H9 (cell line): ENCODE results near the gene AP4B1. TPM values are rescaled to one million over a fixed set of nuclear protein-coding genes. Genes with fewer than 3 reads are reported as not detected.

Source experiments
- DNase-seq: peaks from one replicate; pipeline ENCODE4 v3.0.0-alpha.2; 2017
- H2AFZ ChIP-seq: one replicate; pipeline ENCODE4 v1.6.1; 2013; ENCODE audit warnings: mild to moderate bottlenecking, low read length, control low read depth, moderate library complexity
- H2AK5ac ChIP-seq: 2 replicates; pipeline ENCODE4 v1.6.1; 2013; ENCODE audit warnings: low read length, control low read depth, mixed read lengths; ENCODE audit not compliant: insufficient read length
- H2BK120ac ChIP-seq: one replicate; pipeline ENCODE4 v1.6.1; 2013; ENCODE audit warnings: low read depth, mild to moderate bottlenecking, low read length, control low read depth, inconsistent platforms; ENCODE audit not compliant: poor library complexity, severe bottlenecking
- H2BK12ac ChIP-seq: 2 replicates; pipeline ENCODE4 v1.6.1; 2013; ENCODE audit warnings: low read length, control low read depth, mixed read lengths, low read depth; ENCODE audit not compliant: insufficient read length
- H2BK15ac ChIP-seq: 2 replicates; pipeline ENCODE4 v1.6.1; 2013; ENCODE audit warnings: low read depth, low read length, control low read depth
- H2BK20ac ChIP-seq: one replicate; pipeline ENCODE4 v1.6.1; 2013; ENCODE audit warnings: low read depth, mild to moderate bottlenecking, low read length, control low read depth, inconsistent platforms; ENCODE audit not compliant: poor library complexity, severe bottlenecking
- H2BK5ac ChIP-seq: 2 replicates; pipeline ENCODE4 v1.6.1; 2013; ENCODE audit warnings: low read length, control low read depth, mixed read lengths; ENCODE audit not compliant: insufficient read length
- H3K14ac ChIP-seq: 2 replicates; pipeline ENCODE4 v1.6.1; 2013; ENCODE audit warnings: low read length, control low read depth; ENCODE audit not compliant: insufficient read depth
- H3K18ac ChIP-seq: 2 replicates; pipeline ENCODE4 v1.6.1; 2013; ENCODE audit warnings: low read depth, mild to moderate bottlenecking, mixed read lengths, low read length, control low read depth; ENCODE audit not compliant: insufficient read length
- H3K23ac ChIP-seq: 2 replicates; pipeline ENCODE4 v1.6.1; 2013; ENCODE audit warnings: low read length, control low read depth, mixed read lengths, low read depth; ENCODE audit not compliant: insufficient read length
- H3K23me2 ChIP-seq: 2 replicates; pipeline ENCODE4 v1.6.1; 2013; ENCODE audit warnings: low read depth, mild to moderate bottlenecking, mixed read lengths, low read length, control low read depth; ENCODE audit not compliant: insufficient read length, poor library complexity, severe bottlenecking
- H3K27ac ChIP-seq: 2 replicates; pipeline ENCODE4 v1.5.1; 2013; ENCODE audit warnings: low read length, control low read depth, mixed read lengths, low read depth; ENCODE audit not compliant: insufficient read length
- H3K27me3 ChIP-seq: 2 replicates; pipeline ENCODE4 v1.6.1; 2013; ENCODE audit warnings: low read length, control low read depth, inconsistent platforms; ENCODE audit not compliant: insufficient read depth
- H3K4ac ChIP-seq: 2 replicates; pipeline ENCODE4 v1.6.1; 2013; ENCODE audit warnings: low read depth, mild to moderate bottlenecking, control low read depth, inconsistent platforms, low read length, moderate library complexity
- H3K4me1 ChIP-seq: 2 replicates; pipeline ENCODE4 v1.6.1; 2013; ENCODE audit warnings: low read length, control low read depth, inconsistent platforms; ENCODE audit not compliant: insufficient read depth
- H3K4me2 ChIP-seq: 2 replicates; pipeline ENCODE4 v1.6.1; 2013; ENCODE audit warnings: low read length, control low read depth, mixed read lengths; ENCODE audit not compliant: insufficient read length, insufficient read depth
- H3K56ac ChIP-seq: 2 replicates; pipeline ENCODE4 v1.6.1; 2013; ENCODE audit warnings: low read depth, mild to moderate bottlenecking, mixed read lengths, low read length, control low read depth; ENCODE audit not compliant: insufficient read length
- H3K79me1 ChIP-seq: 2 replicates; pipeline ENCODE4 v1.6.1; 2013; ENCODE audit warnings: low read depth, mild to moderate bottlenecking, moderate library complexity, low read length, control low read depth, inconsistent platforms; ENCODE audit not compliant: insufficient read depth, poor library complexity, severe bottlenecking
- H3K79me2 ChIP-seq: 2 replicates; pipeline ENCODE4 v1.6.1; 2013; ENCODE audit warnings: low read length, control low read depth, inconsistent platforms; ENCODE audit not compliant: insufficient read depth
- H3K9ac ChIP-seq: 2 replicates; pipeline ENCODE4 v1.6.1; 2013; ENCODE audit warnings: low read length, control low read depth, mixed read lengths; ENCODE audit not compliant: insufficient read length; ENCODE audit errors: extremely low read depth
- H3K9me3 ChIP-seq: one replicate; pipeline ENCODE4 v1.6.1; 2013; ENCODE audit warnings: low read depth, low read length, inconsistent platforms; ENCODE audit not compliant: control insufficient read depth
- H3T11ph ChIP-seq: one replicate; pipeline ENCODE4 v1.6.1; 2013; ENCODE audit warnings: mild to moderate bottlenecking, low read length, control low read depth, inconsistent platforms
- H4K20me1 ChIP-seq: one replicate; pipeline ENCODE4 v1.6.1; 2013; ENCODE audit not compliant: control insufficient read depth, insufficient read length, insufficient read depth
- H4K5ac ChIP-seq: 2 replicates; pipeline ENCODE4 v1.6.1; 2013; ENCODE audit warnings: low read depth, mild to moderate bottlenecking, mixed read lengths, low read length, control low read depth; ENCODE audit not compliant: insufficient read length
- H4K8ac ChIP-seq: replicated peaks from 2 replicates; pipeline ENCODE4 v1.6.1; 2013; ENCODE audit warnings: low read length, control low read depth, mixed read lengths, low read depth; ENCODE audit not compliant: insufficient read length
- H4K91ac ChIP-seq: 2 replicates; pipeline ENCODE4 v1.6.1; 2013; ENCODE audit warnings: low read depth, mild to moderate bottlenecking, moderate library complexity, mixed read lengths, low read length, control low read depth; ENCODE audit not compliant: insufficient read length
- H3K27ac Mint-ChIP-seq, 3 experiments: 2 replicates in 2 of 3; 3 replicates in 1 of 3; pipeline ENCODE4 v1.8.0; 2020 to 2021; ENCODE audit warnings: mixed read lengths in 3 of 3, mild to moderate bottlenecking in 1 of 3, moderate library complexity in 1 of 3
- H3K27me3 Mint-ChIP-seq: 2 replicates; pipeline ENCODE4 v1.8.0; 2021; ENCODE audit warnings: low read depth, mild to moderate bottlenecking, moderate library complexity, mixed read lengths
- H3K36me3 Mint-ChIP-seq, 3 experiments: 2 replicates in 2 of 3; 3 replicates in 1 of 3; pipeline ENCODE4 v1.8.0; 2020 to 2021; ENCODE audit warnings: low read depth in 3 of 3, mixed read lengths in 3 of 3; ENCODE audit not compliant: insufficient read depth in 1 of 3
- H3K4me1 Mint-ChIP-seq, 2 experiments: 2 replicates each; pipeline ENCODE4 v1.8.0; 2020; ENCODE audit warnings: mixed read lengths in 2 of 2
- H3K4me3 Mint-ChIP-seq, 2 experiments: 2 replicates in 1 of 2; 3 replicates in 1 of 2; pipeline ENCODE4 v1.8.0; 2020 to 2021; ENCODE audit warnings: mild to moderate bottlenecking in 2 of 2, mixed read lengths in 2 of 2, moderate library complexity in 1 of 2
- H3K9me3 Mint-ChIP-seq, 2 experiments: 2 replicates in 1 of 2; 3 replicates in 1 of 2; pipeline ENCODE4 v1.8.0; 2020; ENCODE audit warnings: mild to moderate bottlenecking in 2 of 2, mixed read lengths in 2 of 2, moderate library complexity in 1 of 2
- WGBS: extraction: QIAGEN DNeasy Blood & Tissue Kit; methylation state at CpG from one replicate; pipeline ENCODE4 v1.1.7; 2013; ENCODE audit warnings: missing lambda C conversion rate, low lambda C conversion rate, mixed read lengths; ENCODE audit not compliant: insufficient read length; ENCODE audit errors: extremely low coverage; 5-methylcytosine and 5-hydroxymethylcytosine counted together
- total RNA-seq: library from RNA; stranded (reverse); gene quantifications from 2 replicates; pipeline ENCODE4 v1.2.1, GENCODE V29; 2021
- TF ChIP-seq, protein P1 (sequence below): fragments of 200-600 bp; sonication (generic); conservative IDR thresholded peaks from 3 replicates; pipeline ENCODE4 v1.8.0; 2021; ENCODE audit warnings: antibody characterized with exemption, mild to moderate bottlenecking

The AP4B1 gene
- total RNA-seq, 1 experiment from 2014 or later: 19.3 TPM

DNA sequence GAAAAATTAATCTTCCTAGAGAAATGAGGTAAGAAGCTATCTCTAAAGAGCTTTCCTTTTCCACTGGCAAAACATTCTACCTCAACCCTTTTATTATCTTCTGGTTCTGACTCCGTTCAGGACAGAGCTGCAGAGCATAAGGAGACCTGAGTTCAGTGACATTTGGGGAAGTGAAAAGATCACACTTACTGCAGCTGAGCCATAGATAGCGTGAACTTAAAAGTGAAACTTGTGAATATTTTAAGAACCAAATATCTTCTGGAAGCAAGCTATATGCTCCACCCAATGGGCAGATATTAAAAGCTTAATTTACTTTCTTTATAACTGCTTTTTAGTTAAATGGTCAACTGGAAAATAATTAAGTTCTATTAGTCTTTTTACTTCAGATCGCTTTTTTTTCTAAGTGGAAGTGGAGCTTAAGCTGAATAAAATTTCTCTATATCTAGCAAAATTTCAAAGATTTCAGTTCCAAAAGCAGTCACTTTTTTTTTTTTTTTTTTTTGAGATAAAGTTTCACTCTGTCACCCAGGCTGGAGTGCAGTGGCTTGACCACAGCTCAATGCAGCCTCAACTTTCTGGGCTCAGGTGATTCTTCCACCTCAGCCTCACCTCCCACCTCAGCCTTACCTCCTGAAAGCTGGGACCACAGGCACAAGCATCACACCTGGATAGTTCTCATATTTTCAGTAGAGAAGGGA is 45.0 kb downstream of the AP4B1 start:
- no peak overlapping the region for H3K23ac ChIP-seq
- H3K27me3 Mint-ChIP-seq: no peaks in the 10 kb centered on the region
- H3K18ac ChIP-seq: no peak overlapping the region
- H3K4me3 Mint-ChIP-seq: no peak overlapping the region
- H2BK5ac ChIP-seq: no peak overlapping the region
- no peaks in the 10 kb centered on the region for H3K36me3 Mint-ChIP-seq
- no peaks in the 10 kb centered on the region for H3K27me3 ChIP-seq
- H2BK20ac ChIP-seq: no peak overlapping the region
- no peaks in the 10 kb centered on the region; a peak in 1 of 4 replicates for H3K4me1 Mint-ChIP-seq
- H4K20me1 ChIP-seq: no peaks in the 10 kb centered on the region
- H2BK12ac ChIP-seq: no peak overlapping the region
- H3K14ac ChIP-seq: no peak overlapping the region
- H3K27ac ChIP-seq: no peak overlapping the region
- no peaks in the 10 kb centered on the region for H3K79me1 ChIP-seq
- H4K5ac ChIP-seq: no peak overlapping the region
- no peak overlapping the region for H3K4ac ChIP-seq
- H4K8ac ChIP-seq: no peak overlapping the region
- H4K91ac ChIP-seq: no peak overlapping the region
- no peak overlapping the region for H2BK15ac ChIP-seq
- no peak overlapping the region for H3K56ac ChIP-seq
- H3K79me2 ChIP-seq: no peaks in the 10 kb centered on the region
- DNase-seq: no peak
- no peak overlapping the region for H3T11ph ChIP-seq
- no peak overlapping the region for H3K9ac ChIP-seq
- no peaks in the 10 kb centered on the region for H3K9me3 Mint-ChIP-seq
- no peak overlapping the region for H3K4me2 ChIP-seq
- no peaks in the 10 kb centered on the region for H3K23me2 ChIP-seq
- no peak overlapping the region for H2BK120ac ChIP-seq
- H2AFZ ChIP-seq: no peak overlapping the region
- TF ChIP-seq, protein P1, sequence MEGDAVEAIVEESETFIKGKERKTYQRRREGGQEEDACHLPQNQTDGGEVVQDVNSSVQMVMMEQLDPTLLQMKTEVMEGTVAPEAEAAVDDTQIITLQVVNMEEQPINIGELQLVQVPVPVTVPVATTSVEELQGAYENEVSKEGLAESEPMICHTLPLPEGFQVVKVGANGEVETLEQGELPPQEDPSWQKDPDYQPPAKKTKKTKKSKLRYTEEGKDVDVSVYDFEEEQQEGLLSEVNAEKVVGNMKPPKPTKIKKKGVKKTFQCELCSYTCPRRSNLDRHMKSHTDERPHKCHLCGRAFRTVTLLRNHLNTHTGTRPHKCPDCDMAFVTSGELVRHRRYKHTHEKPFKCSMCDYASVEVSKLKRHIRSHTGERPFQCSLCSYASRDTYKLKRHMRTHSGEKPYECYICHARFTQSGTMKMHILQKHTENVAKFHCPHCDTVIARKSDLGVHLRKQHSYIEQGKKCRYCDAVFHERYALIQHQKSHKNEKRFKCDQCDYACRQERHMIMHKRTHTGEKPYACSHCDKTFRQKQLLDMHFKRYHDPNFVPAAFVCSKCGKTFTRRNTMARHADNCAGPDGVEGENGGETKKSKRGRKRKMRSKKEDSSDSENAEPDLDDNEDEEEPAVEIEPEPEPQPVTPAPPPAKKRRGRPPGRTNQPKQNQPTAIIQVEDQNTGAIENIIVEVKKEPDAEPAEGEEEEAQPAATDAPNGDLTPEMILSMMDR: no peak
- no peaks in the 10 kb centered on the region for H3K4me1 ChIP-seq
- H3K9me3 ChIP-seq: no peaks in the 10 kb centered on the region
- WGBS: no CpG with 5 or more reads among the region's 3 CpGs
- peak overlapping the region in 1 of 3 experiments; percentile 50; a peak in 2 of 7 replicates for H3K27ac Mint-ChIP-seq
- H2AK5ac ChIP-seq: no peak overlapping the region
